ENCODE data around the gene CLUH. TPM values are rescaled to one million over a fixed set of nuclear protein-coding genes. Genes with fewer than 3 reads are reported as not detected.

Gene CLUH
- polyA plus RNA-seq, 1 of the 3 experiments (the other 2 are of a cell fraction), result 32.2 TPM

DNA sequence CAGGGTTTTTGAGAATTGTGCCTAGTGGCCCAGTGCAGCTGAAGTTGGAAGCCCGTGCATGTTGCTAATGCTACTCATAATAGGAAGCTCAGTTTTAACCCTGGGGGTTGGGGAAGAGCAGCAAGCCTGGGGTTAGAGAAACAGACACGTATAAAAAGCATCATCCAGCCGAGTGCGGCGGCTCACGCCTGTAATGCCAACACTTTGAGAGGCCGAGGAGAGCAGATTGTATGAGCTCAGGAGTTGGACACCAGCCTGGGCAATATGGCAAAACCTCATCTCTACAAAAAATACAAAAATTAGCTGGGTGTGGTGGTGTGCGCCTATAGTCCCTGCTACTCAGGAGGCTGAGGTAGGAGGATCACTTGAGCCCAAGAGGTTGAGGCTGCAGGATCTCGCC is 2.3 kb upstream of the CLUH start:
- Histone ChIP-seq H2AFZ (ENCODE audit: low read depth) (no peak overlapping the region), H4K20me1 (ENCODE audit: insufficient read depth) (peaks cover 21% of the 10 kb centered on the region), H3K9me2 (no peaks in the 10 kb centered on the region), H3K27me3 (ENCODE audit: insufficient read depth) (no peaks in the 10 kb centered on the region), H3K36me3 (replicated peaks in 1 of 2; ENCODE audit: control insufficient read depth in 1 of 2, insufficient read depth in 2 of 2, low read length in 1 of 2) (no peaks in the 10 kb centered on the region), H3K9ac (no peak overlapping the region), H3K4me3 (ENCODE audit: low read depth in 2 of 2, low read length in 1 of 2) (no peak overlapping the region), H3K27ac (ENCODE audit: low read depth in 2 of 2, low read length in 1 of 2) (no peak overlapping the region), H3F3A (replicated peaks; ENCODE audit: insufficient read depth) (no peaks in the 10 kb centered on the region), H3K9me3 (no peaks in the 10 kb centered on the region), H3K4me2 (no peak overlapping the region), H3K79me2 (ENCODE audit: insufficient read depth) (peaks cover 29% of the 10 kb centered on the region), H3K4me1 (ENCODE audit: control insufficient read depth in 1 of 2, insufficient read depth in 2 of 2, low read depth in 1 of 2, low read length in 1 of 2) (peaks cover 7 to 30% of the 10 kb centered on the region in 2 experiments; a peak in 1 of 4 replicates)
- DNase-seq, result no peak
- ChIA-PET POLR2A (no interaction called here), CTCF (interaction anchor here (0.6 kb wide), 1 partner anchor 76 kb away, joined by 3 read pairs; no protein-coding TSS in a partner anchor)
- 94% methylated on average over 9 of the region's 9 CpGs for WGBS (ENCODE audit: low lambda C conversion rate)
- TF ChIP-seq, protein P1, sequence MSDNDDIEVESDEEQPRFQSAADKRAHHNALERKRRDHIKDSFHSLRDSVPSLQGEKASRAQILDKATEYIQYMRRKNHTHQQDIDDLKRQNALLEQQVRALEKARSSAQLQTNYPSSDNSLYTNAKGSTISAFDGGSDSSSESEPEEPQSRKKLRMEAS (IDR thresholded peaks at IDR 0.05; ENCODE audit: low read depth), result no peak
- no peak for TF ChIP-seq CHD2 (IDR thresholded peaks at IDR 0.05; ENCODE audit: low read length, partially characterized antibody)
- no peak for TF ChIP-seq RAD21 (IDR thresholded peaks at IDR 0.05; ENCODE audit: low read length)
- TF ChIP-seq NRF1 (IDR thresholded peaks at IDR 0.05; ENCODE audit: low read depth, low read length), result no peak
- no peak for TF ChIP-seq TCF12 (IDR thresholded peaks at IDR 0.05)
- no peak for TF ChIP-seq GATA2 (CRISPR knock-in tag; IDR thresholded peaks at IDR 0.05)
- TF ChIP-seq RCOR1 (IDR thresholded peaks at IDR 0.05; ENCODE audit: low read length), result no peak
- TF ChIP-seq, protein P2, sequence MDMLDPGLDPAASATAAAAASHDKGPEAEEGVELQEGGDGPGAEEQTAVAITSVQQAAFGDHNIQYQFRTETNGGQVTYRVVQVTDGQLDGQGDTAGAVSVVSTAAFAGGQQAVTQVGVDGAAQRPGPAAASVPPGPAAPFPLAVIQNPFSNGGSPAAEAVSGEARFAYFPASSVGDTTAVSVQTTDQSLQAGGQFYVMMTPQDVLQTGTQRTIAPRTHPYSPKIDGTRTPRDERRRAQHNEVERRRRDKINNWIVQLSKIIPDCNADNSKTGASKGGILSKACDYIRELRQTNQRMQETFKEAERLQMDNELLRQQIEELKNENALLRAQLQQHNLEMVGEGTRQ (IDR thresholded peaks at IDR 0.05; ENCODE audit: borderline replicate concordance, low read depth, low read length), result no peak
- TF ChIP-seq FOXM1 (IDR thresholded peaks at IDR 0.05; ENCODE audit: low read depth), result no peak
- no peak for TF ChIP-seq YY1 (IDR thresholded peaks at IDR 0.05; ENCODE audit: low read depth)
- TF ChIP-seq, protein P3, sequence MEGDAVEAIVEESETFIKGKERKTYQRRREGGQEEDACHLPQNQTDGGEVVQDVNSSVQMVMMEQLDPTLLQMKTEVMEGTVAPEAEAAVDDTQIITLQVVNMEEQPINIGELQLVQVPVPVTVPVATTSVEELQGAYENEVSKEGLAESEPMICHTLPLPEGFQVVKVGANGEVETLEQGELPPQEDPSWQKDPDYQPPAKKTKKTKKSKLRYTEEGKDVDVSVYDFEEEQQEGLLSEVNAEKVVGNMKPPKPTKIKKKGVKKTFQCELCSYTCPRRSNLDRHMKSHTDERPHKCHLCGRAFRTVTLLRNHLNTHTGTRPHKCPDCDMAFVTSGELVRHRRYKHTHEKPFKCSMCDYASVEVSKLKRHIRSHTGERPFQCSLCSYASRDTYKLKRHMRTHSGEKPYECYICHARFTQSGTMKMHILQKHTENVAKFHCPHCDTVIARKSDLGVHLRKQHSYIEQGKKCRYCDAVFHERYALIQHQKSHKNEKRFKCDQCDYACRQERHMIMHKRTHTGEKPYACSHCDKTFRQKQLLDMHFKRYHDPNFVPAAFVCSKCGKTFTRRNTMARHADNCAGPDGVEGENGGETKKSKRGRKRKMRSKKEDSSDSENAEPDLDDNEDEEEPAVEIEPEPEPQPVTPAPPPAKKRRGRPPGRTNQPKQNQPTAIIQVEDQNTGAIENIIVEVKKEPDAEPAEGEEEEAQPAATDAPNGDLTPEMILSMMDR (IDR thresholded peaks at IDR 0.05), result no peak
- TF ChIP-seq, protein P4, sequence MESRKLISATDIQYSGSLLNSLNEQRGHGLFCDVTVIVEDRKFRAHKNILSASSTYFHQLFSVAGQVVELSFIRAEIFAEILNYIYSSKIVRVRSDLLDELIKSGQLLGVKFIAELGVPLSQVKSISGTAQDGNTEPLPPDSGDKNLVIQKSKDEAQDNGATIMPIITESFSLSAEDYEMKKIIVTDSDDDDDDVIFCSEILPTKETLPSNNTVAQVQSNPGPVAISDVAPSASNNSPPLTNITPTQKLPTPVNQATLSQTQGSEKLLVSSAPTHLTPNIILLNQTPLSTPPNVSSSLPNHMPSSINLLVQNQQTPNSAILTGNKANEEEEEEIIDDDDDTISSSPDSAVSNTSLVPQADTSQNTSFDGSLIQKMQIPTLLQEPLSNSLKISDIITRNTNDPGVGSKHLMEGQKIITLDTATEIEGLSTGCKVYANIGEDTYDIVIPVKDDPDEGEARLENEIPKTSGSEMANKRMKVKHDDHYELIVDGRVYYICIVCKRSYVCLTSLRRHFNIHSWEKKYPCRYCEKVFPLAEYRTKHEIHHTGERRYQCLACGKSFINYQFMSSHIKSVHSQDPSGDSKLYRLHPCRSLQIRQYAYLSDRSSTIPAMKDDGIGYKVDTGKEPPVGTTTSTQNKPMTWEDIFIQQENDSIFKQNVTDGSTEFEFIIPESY (IDR thresholded peaks at IDR 0.05; ENCODE audit: borderline replicate concordance, low read depth), result no peak
- TF ChIP-seq FOSL2 (IDR thresholded peaks at IDR 0.05; ENCODE audit: borderline replicate concordance, low read depth), result no peak
- TF ChIP-seq, protein P5, sequence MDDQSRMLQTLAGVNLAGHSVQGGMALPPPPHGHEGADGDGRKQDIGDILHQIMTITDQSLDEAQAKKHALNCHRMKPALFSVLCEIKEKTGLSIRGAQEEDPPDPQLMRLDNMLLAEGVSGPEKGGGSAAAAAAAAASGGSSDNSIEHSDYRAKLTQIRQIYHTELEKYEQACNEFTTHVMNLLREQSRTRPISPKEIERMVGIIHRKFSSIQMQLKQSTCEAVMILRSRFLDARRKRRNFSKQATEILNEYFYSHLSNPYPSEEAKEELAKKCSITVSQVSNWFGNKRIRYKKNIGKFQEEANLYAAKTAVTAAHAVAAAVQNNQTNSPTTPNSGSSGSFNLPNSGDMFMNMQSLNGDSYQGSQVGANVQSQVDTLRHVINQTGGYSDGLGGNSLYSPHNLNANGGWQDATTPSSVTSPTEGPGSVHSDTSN (IDR thresholded peaks at IDR 0.05), result no peak
- no peak for TF ChIP-seq SMC3 (IDR thresholded peaks at IDR 0.05; ENCODE audit: low read depth, low read length)
- no peak for TF ChIP-seq EP300 (IDR thresholded peaks at IDR 0.05; ENCODE audit: borderline replicate concordance in 1 of 2, low read depth in 1 of 2, low read length in 1 of 2)
- TF ChIP-seq EZH2phosphoT487 (IDR thresholded peaks at IDR 0.05; ENCODE audit: borderline replicate concordance, low read depth), result no peak
- no peak for TF ChIP-seq NFIC (IDR thresholded peaks at IDR 0.05; ENCODE audit: borderline replicate concordance)
- TF ChIP-seq FOXJ3 (CRISPR knock-in tag; IDR thresholded peaks at IDR 0.05), result no peak

All from SK-N-SH (cell line).